Measurements from ENCODE around the gene HSPG2.
"Not testable (repeated sequence)": the region's sequence is repeated elsewhere in the genome, so short reads cannot be mapped to it uniquely, and the experiment has no call there.

Gene HSPG2

GRCh38 chr1:21781815-21782348 is 155.2 kb downstream of the HSPG2 start:
- no peak for FAIRE-seq
- DNase-seq (ENCODE audit: extremely low spot score, insufficient read length, low read depth), result no peak

- DNase-seq (ENCODE audit: extremely low spot score, insufficient read length, low read depth), result no peak
- peak; percentile 89 for FAIRE-seq
Observed at GRCh38 chr1:21779613-21780521, 157.2 kb downstream of the HSPG2 start.

GRCh38 chr1:21778405-21778727 is 158.7 kb downstream of the HSPG2 start:
- no peak for FAIRE-seq
- no peak for DNase-seq (ENCODE audit: extremely low spot score, insufficient read length, low read depth)

GRCh38 chr1:21776925-21777324 is 160.2 kb downstream of the HSPG2 start:
- not testable (repeated sequence) for DNase-seq (ENCODE audit: extremely low spot score, insufficient read length, low read depth); FAIRE-seq

DNA sequence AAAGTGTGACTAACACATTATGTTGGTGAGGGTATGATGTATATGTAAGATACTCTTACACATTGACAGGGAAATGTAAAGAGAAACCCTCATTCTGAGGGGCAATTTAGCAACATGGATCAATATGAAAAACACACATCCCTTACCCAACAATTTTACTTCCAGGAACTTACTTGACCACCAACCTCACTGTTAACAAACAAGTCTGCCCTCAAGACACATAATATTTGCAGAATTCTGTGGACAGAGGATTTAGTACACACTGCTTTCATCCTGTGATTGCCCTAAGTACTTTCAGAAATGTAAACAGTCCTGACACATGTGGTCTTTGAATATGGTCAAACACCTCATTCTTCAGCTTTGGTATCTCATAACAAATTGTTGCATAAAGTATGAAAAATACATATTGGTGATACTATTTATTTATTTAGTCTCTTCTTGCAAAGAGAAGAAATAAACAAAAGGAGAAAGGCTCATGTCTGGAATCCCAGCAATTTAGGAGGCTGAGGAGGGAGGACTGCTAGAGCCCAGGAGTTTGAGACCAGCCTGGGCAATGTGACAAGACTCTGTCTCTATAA is 161.0 kb downstream of the HSPG2 start:
- DNase-seq (ENCODE audit: extremely low spot score, insufficient read length, low read depth), result no peak
- peak; percentile 15 for FAIRE-seq

GRCh38 chr1:21775550-21775914 is 161.6 kb downstream of the HSPG2 start:
- FAIRE-seq (no peak), DNase-seq (ENCODE audit: extremely low spot score, insufficient read length, low read depth) (no peak)

DNA sequence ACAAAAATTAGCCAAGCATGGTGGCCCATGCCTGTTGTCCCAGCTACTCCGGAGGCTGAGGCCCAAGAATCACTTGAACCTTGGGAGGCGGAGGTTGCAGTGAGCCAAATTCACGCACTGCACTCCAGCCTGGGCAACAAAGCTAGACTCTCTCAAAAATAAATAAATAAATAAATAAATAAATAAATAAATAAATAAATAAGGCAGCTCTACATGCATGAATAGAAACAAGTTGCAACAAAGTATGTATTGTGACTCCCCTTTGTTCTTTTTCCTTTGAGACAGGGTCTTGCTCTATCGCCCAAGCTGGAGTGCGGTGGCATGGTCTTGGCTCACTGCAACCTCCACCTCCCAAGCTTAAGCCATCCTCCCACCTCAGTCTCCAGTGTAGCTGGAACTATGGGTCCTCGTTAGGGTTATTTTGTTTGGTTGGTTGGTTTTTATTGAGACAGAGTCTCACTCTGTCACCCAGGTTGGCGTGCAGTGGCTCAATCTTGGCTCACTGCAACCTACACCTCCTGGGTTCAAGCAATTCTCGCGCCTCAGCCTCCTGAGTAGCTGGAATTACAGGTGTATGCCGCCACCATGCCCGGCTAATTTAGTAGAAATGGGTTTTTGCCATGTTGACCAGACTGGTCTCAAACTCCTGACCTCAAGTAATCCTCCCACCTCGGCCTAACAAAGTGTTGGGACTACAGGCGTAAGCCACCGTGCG is 162.1 kb downstream of the HSPG2 start:
- DNase-seq (ENCODE audit: extremely low spot score, insufficient read length, low read depth) (no peak), FAIRE-seq (no peak)

- DNase-seq (ENCODE audit: extremely low spot score, insufficient read length, low read depth), result no peak
- FAIRE-seq, result peak; percentile 73
Observed at GRCh38 chr1:21773585-21773984, 163.5 kb downstream of the HSPG2 start.

Measured in GM18507 (cell line).